Retinal pigment epithelial cell (primary cell): ENCODE measurements around the gene CSAG3.
"Not testable (repeated sequence)": the region's sequence is repeated elsewhere in the genome, so short reads cannot be mapped to it uniquely, and the experiment has no call there.

ENCODE experiments used
- DNase-seq: peaks from one replicate; pipeline ENCODE4 v3.0.0-alpha.2; 2010; ENCODE audit warnings: low read depth
- H3K4me3 ChIP-seq: 2 replicates; pipeline ENCODE4 v1.5.1; 2011; ENCODE audit warnings: mild to moderate bottlenecking, low read length, control low read depth, moderate library complexity
- CTCF ChIP-seq: conservative IDR thresholded peaks from 2 replicates; pipeline ENCODE4 v1.5.1; 2011; ENCODE audit warnings: low read depth, low read length, control low read depth, inconsistent platforms

Gene CSAG3

DNA sequence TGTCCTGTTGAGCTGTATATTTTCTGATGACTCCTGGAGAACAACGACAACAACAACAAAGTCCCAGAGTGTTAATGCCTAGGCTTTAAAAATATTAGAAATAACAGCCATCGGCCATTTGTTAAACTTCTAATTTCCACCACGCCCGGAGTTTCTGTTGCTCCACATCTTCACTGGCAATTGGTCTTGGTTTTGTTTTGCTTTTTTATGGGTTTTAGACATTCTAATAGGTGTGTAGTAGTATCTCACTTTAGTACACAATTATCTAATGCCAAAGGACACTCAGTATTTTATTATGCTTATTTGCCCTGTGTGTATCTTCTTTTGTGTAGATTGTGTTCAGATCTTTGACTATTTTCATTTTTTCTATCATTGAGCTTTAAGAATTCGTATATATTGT is 20.5 kb upstream of the CSAG3 start:
- DNase-seq = no peak
- no peak for TF ChIP-seq CTCF
- no peak overlapping the region for H3K4me3 ChIP-seq

DNA sequence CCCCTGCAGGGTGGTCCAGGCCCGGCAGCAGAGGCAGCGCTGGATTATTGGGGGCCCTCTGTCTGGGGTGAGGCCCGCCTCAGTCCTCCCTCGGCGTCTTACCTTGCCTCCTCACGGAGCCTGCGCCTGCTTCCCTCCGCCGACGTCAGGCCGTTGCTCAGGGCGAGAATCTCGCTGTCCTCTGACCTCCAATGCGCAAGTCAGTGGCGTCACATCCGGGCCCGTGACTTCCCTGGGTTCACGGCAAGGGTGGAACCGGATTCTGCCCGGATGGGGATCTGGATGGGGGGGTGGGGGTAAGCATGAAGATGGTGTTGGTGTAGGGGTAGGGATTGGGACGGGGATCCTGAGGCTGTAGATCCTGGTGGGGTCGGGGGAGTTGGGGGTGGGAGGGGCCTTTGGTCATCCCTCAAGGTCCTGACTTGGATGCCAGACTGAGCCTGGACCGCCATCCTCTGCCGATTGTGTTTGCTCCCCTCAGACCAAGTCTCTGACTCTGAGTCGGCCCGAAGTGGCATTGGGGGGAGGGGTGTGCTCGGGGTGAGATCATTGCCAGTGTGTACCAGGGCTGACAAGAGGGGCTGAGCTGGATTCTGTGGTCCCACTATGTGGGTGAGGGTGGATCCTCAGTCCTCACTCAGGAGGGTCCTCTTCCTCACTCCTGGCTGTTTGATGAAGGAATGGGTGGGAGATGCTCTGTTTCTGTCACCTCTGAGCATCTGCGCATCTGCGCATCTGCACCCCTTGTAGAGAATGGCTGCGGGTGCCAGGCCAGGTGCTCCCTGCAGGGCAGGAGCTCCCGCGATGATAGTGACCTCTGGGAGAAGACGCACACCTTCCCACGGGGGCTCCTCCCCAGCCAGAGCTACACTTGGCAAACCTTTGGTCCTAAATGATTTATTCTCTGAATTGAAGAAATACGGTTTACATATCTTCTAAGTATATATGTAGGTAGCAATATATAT is 5.0 kb upstream of the CSAG3 start, which contains the start of gene MAGEA2:
Gene MAGEA2 (minus strand): TSS at position 157 of the 965 bp plus-strand sequence. CDS start 2,479 bp downstream, outside the sequence.
- not testable (repeated sequence) for DNase-seq, H3K4me3 ChIP-seq

GRCh38 chrX:152754871-152755270 is 4.1 kb upstream of the CSAG3 start:
- DNase-seq, H3K4me3 ChIP-seq: not testable (repeated sequence)

DNA sequence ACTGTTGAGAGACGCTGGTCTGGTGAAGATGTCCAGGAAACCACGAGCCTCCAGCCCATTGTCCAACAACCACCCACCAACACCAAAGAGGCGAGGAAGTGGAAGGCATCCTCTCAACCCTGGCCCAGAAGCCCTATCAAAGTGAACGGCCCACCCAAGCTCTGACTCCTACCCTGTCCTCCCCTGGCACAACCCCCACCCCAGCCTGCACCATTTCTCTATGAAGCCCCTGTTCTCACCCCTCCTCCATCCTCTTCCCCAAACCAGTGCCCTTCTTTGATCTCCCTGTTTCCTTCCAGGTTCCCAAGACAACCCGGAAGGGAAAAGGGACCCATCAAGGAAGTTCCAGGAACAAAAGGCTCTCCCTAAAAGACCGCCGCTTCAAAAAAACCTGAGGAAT is 526 bp downstream of the CSAG3 start:
- not testable (repeated sequence) for DNase-seq, H3K4me3 ChIP-seq

DNA sequence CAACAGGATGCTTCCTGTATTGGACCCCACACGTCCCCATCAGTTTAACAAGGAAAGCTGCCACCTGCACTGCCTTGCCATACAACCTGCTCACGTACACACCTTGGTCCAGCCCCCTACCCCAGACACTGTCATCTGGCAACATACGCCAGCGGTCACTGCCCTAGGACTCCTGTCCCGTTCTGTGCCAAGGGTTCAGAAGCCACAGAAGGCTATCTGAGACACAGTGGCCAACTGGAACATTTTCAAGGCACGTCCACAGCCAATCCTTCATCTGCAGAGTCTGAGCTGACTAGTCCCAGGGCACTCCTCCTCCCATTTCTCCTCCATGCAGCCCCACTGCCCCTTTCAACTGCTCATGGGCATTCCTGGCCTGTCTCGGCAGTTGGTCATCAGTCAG is 2.6 kb downstream of the CSAG3 start:
- H3K4me3 ChIP-seq, DNase-seq: not testable (repeated sequence)

DNA sequence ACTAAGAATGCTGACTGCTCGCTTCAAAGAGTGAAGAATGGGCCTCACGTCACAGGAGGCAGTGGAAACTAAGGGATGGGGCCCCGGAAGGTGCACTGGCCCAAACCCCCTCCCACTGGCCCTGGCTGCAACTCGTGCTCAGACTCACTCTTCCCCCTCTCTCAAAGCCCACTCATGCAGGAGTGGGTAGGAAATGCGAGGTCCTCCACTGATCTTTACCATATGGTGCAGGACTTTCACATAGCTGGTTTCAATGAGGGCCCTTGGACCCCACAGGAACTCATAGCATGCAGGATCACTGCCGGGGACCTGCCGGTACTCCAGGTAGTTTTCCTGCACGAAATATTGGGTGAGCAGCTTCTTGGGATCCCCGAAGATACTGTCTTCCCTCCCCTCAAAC is 7.5 kb downstream of the CSAG3 start:
- not testable (repeated sequence) for H3K4me3 ChIP-seq, DNase-seq

- H3K4me3 ChIP-seq, DNase-seq: not testable (repeated sequence)
These were observed 10.7 kb downstream of the CSAG3 start, which contains the start of gene MAGEA6 for GRCh38 chrX:152769549-152770289. Gene MAGEA6, minus strand, starts transcription at chrX:152769689. Its CDS starts 2,039 bp downstream, at chrX:152767650.

DNA sequence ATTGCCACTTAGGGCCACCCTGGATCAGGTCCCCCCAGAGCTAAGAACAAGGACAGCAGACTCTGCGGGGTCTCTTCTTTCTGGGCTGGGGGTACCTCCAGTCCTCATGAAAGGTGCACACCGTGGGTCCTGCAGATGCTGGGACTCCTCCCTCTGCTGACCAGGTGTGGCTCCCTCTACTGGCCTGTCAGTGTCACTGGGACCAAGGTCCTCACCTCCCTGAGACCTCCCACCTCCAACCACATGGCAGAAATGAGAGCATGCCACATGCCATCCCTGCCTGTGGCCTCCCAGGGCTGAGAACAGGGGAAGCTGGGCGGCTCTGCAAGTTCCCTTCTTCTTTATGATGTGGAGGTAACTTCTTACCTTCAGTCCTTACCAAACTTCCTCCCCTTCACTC is 28.0 kb downstream of the CSAG3 start:
- DNase-seq, H3K4me3 ChIP-seq: not testable (repeated sequence)

DNA sequence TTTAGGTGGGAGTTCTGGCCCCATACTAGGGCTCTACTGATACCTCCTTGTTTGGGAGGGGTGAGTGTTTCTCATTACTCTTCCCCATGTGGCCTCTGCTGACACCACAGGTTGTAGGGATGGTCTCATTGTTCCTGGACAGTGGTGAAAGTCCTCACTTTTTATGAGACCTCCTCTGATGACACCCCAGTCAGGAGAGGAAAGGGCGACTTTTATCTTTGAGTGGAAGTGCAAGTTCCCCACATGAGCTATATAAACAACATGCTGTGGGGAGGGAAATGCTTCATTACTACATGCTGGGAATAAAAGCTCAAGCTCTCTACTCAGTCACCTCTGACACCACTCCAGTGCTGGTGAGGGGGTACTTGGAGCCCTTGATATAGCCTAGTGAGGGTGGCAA is 39.9 kb downstream of the CSAG3 start:
- no peak for TF ChIP-seq CTCF
- no peak overlapping the region for H3K4me3 ChIP-seq

GRCh38 chrX:152806035-152806434 is 47.0 kb downstream of the CSAG3 start:
- DNase-seq = no peak
- no peak overlapping the region for H3K4me3 ChIP-seq
- no peak for TF ChIP-seq CTCF

More for the DNA sequence above, 39.9 kb downstream of the CSAG3 start:
- DNase-seq = no peak
